Measurements from ENCODE around the gene ATP7B.

ATP7B gene

GRCh38 chr13:51999510-51999911 lies 11.7 kb downstream of the ATP7B start:
- Histone ChIP-seq H4K91ac (ENCODE audit: low read depth, low read length, poor library complexity) (no peak overlapping the region), H3K27me3 (ENCODE audit: control insufficient read depth in 3 of 3, insufficient read depth in 3 of 3, low read depth in 1 of 3, low read length in 3 of 3) (peaks cover 0 to 8% (median 0%) of the 10 kb centered on the region in 3 experiments), H3K23ac (ENCODE audit: low read depth, low read length, poor library complexity) (peak overlapping the region; percentile 3), H3K9ac (ENCODE audit: low read depth, low read length, poor library complexity) (no peak overlapping the region), H2BK12ac (ENCODE audit: low read length) (peak overlapping the region; percentile 12), H4K8ac (ENCODE audit: low read depth, low read length) (no peak overlapping the region), H2BK15ac (ENCODE audit: low read length) (no peak overlapping the region), H3K4me3 (ENCODE audit: low read length in 2 of 2) (no peak overlapping the region), H3K4me1 (ENCODE audit: control insufficient read depth in 2 of 2, insufficient read depth in 1 of 2, low read depth in 1 of 2, low read length in 2 of 2) (peaks cover 4 to 27% of the 10 kb centered on the region in 2 donors), H3K18ac (ENCODE audit: low read length) (peak overlapping the region; percentile 28), H3K14ac (ENCODE audit: low read length) (no peak overlapping the region), H3K79me1 (ENCODE audit: low read depth, low read length) (peaks cover 2% of the 10 kb centered on the region), H3K36me3 (replicated peaks in 1 of 2; ENCODE audit: control insufficient read depth in 2 of 2, insufficient read depth in 2 of 2, low read length in 2 of 2) (no peaks in the 10 kb centered on the region), H3K27ac (replicated peaks; ENCODE audit: low read length) (no peak overlapping the region), H3K9me3 (replicated peaks in 1 of 2; ENCODE audit: control insufficient read depth in 2 of 2, insufficient read depth in 1 of 2, low read depth in 1 of 2, low read length in 2 of 2) (no peaks in the 10 kb centered on the region), H2AFZ (ENCODE audit: low read length) (no peak overlapping the region), H2BK5ac (ENCODE audit: low read length) (no peak overlapping the region), H2AK5ac (ENCODE audit: low read depth, low read length) (no peak overlapping the region), H2BK120ac (ENCODE audit: low read depth, low read length) (no peak overlapping the region), H3K4ac (ENCODE audit: low read length) (no peak overlapping the region), H3K4me2 (ENCODE audit: insufficient read depth, low read length, poor library complexity, severe bottlenecking) (no peak overlapping the region)
- no peak for DNase-seq (ENCODE audit: low spot score)
- WGBS, 2 donors (ENCODE audit: extremely low coverage in 2 of 2, insufficient read length in 2 of 2, insufficient replicate concordance in 1 of 2): no CpG with 5 or more reads among the region's 13 CpGs

- WGBS, 2 donors (ENCODE audit: extremely low coverage in 2 of 2, insufficient read length in 2 of 2, insufficient replicate concordance in 1 of 2): no CpG with 5 or more reads among the region's 6 CpGs
- H2BK12ac ChIP-seq (ENCODE audit: low read length): no peak overlapping the region
- no peaks in the 10 kb centered on the region for H3K9me3 ChIP-seq (replicated peaks in 1 of 2; ENCODE audit: control insufficient read depth in 2 of 2, insufficient read depth in 1 of 2, low read depth in 1 of 2, low read length in 2 of 2)
- H3K27me3 ChIP-seq (ENCODE audit: control insufficient read depth in 3 of 3, insufficient read depth in 3 of 3, low read depth in 1 of 3, low read length in 3 of 3): peaks cover 0 to 8% (median 0%) of the 10 kb centered on the region in 3 experiments
- no peak overlapping the region for H3K23ac ChIP-seq (ENCODE audit: low read depth, low read length, poor library complexity)
- H3K4ac ChIP-seq (ENCODE audit: low read length): no peak overlapping the region
- H3K4me2 ChIP-seq (ENCODE audit: insufficient read depth, low read length, poor library complexity, severe bottlenecking): no peak overlapping the region
- H3K9ac ChIP-seq (ENCODE audit: low read depth, low read length, poor library complexity): no peak overlapping the region
- H3K14ac ChIP-seq (ENCODE audit: low read length): no peak overlapping the region
- H2BK120ac ChIP-seq (ENCODE audit: low read depth, low read length): no peak overlapping the region
- H2BK5ac ChIP-seq (ENCODE audit: low read length): no peak overlapping the region
- no peak overlapping the region for H3K4me3 ChIP-seq (ENCODE audit: low read length in 2 of 2)
- no peak overlapping the region for H3K27ac ChIP-seq (replicated peaks; ENCODE audit: low read length)
- H2BK15ac ChIP-seq (ENCODE audit: low read length): no peak overlapping the region
- DNase-seq (ENCODE audit: low spot score): no peak
- no peak overlapping the region for H4K8ac ChIP-seq (ENCODE audit: low read depth, low read length)
- H3K79me1 ChIP-seq (ENCODE audit: low read depth, low read length): peaks cover 2% of the 10 kb centered on the region
- H3K4me1 ChIP-seq (ENCODE audit: control insufficient read depth in 2 of 2, insufficient read depth in 1 of 2, low read depth in 1 of 2, low read length in 2 of 2): peaks cover 4 to 27% of the 10 kb centered on the region in 2 donors
- no peak overlapping the region for H2AK5ac ChIP-seq (ENCODE audit: low read depth, low read length)
- H2AFZ ChIP-seq (ENCODE audit: low read length): no peak overlapping the region
- H4K91ac ChIP-seq (ENCODE audit: low read depth, low read length, poor library complexity): no peak overlapping the region
- no peaks in the 10 kb centered on the region for H3K36me3 ChIP-seq (replicated peaks in 1 of 2; ENCODE audit: control insufficient read depth in 2 of 2, insufficient read depth in 2 of 2, low read length in 2 of 2)
- H3K18ac ChIP-seq (ENCODE audit: low read length): no peak overlapping the region
Observed at GRCh38 chr13:51998723-51999509, 12.3 kb downstream of the ATP7B start.

GRCh38 chr13:51997641-51998330 lies 13.5 kb downstream of the ATP7B start:
- WGBS, 2 donors (ENCODE audit: extremely low coverage in 2 of 2, insufficient read length in 2 of 2, insufficient replicate concordance in 1 of 2): no CpG with 5 or more reads among the region's 8 CpGs
- no peak for DNase-seq (ENCODE audit: low spot score)
- no peak overlapping the region for H3K4me3 ChIP-seq (ENCODE audit: low read length in 2 of 2)

GRCh38 chr13:51997186-51997585 lies 14.1 kb downstream of the ATP7B start:
- H3K4ac ChIP-seq (ENCODE audit: low read length): no peak overlapping the region
- no peak overlapping the region for H4K8ac ChIP-seq (ENCODE audit: low read depth, low read length)
- H2BK5ac ChIP-seq (ENCODE audit: low read length): no peak overlapping the region
- H3K18ac ChIP-seq (ENCODE audit: low read length): no peak overlapping the region
- peaks cover 4 to 27% of the 10 kb centered on the region in 2 donors for H3K4me1 ChIP-seq (ENCODE audit: control insufficient read depth in 2 of 2, insufficient read depth in 1 of 2, low read depth in 1 of 2, low read length in 2 of 2)
- no peaks in the 10 kb centered on the region for H3K36me3 ChIP-seq (replicated peaks in 1 of 2; ENCODE audit: control insufficient read depth in 2 of 2, insufficient read depth in 2 of 2, low read length in 2 of 2)
- H2AFZ ChIP-seq (ENCODE audit: low read length): no peak overlapping the region
- H2BK12ac ChIP-seq (ENCODE audit: low read length): no peak overlapping the region
- H3K14ac ChIP-seq (ENCODE audit: low read length): no peak overlapping the region
- H3K23ac ChIP-seq (ENCODE audit: low read depth, low read length, poor library complexity): no peak overlapping the region
- DNase-seq (ENCODE audit: low spot score): no peak
- peaks cover 2% of the 10 kb centered on the region for H3K79me1 ChIP-seq (ENCODE audit: low read depth, low read length)
- no peak overlapping the region for H2BK15ac ChIP-seq (ENCODE audit: low read length)
- no peak overlapping the region for H3K9ac ChIP-seq (ENCODE audit: low read depth, low read length, poor library complexity)
- no CpG with 5 or more reads among the region's 2 CpGs for WGBS, 2 donors (ENCODE audit: extremely low coverage in 2 of 2, insufficient read length in 2 of 2, insufficient replicate concordance in 1 of 2)
- H3K4me3 ChIP-seq (ENCODE audit: low read length in 2 of 2): no peak overlapping the region
- H4K91ac ChIP-seq (ENCODE audit: low read depth, low read length, poor library complexity): no peak overlapping the region
- H2BK120ac ChIP-seq (ENCODE audit: low read depth, low read length): no peak overlapping the region
- no peak overlapping the region for H3K4me2 ChIP-seq (ENCODE audit: insufficient read depth, low read length, poor library complexity, severe bottlenecking)
- peaks cover 0 to 5% (median 0%) of the 10 kb centered on the region in 3 experiments for H3K27me3 ChIP-seq (ENCODE audit: control insufficient read depth in 3 of 3, insufficient read depth in 3 of 3, low read depth in 1 of 3, low read length in 3 of 3)
- no peak overlapping the region for H3K27ac ChIP-seq (replicated peaks; ENCODE audit: low read length)
- no peak overlapping the region for H2AK5ac ChIP-seq (ENCODE audit: low read depth, low read length)
- no peaks in the 10 kb centered on the region for H3K9me3 ChIP-seq (replicated peaks in 1 of 2; ENCODE audit: control insufficient read depth in 2 of 2, insufficient read depth in 1 of 2, low read depth in 1 of 2, low read length in 2 of 2)

More at GRCh38 chr13:51997641-51998330, 13.5 kb downstream of the ATP7B start:
- H3K27me3 ChIP-seq (ENCODE audit: control insufficient read depth in 3 of 3, insufficient read depth in 3 of 3, low read depth in 1 of 3, low read length in 3 of 3): peaks cover 0 to 5% (median 0%) of the 10 kb centered on the region in 3 experiments
- H3K36me3 ChIP-seq (replicated peaks in 1 of 2; ENCODE audit: control insufficient read depth in 2 of 2, insufficient read depth in 2 of 2, low read length in 2 of 2): no peaks in the 10 kb centered on the region
- peaks cover 4 to 27% of the 10 kb centered on the region in 2 donors for H3K4me1 ChIP-seq (ENCODE audit: control insufficient read depth in 2 of 2, insufficient read depth in 1 of 2, low read depth in 1 of 2, low read length in 2 of 2)
- no peak overlapping the region for H2AFZ ChIP-seq (ENCODE audit: low read length)
- H2AK5ac ChIP-seq (ENCODE audit: low read depth, low read length): no peak overlapping the region
- H3K4me2 ChIP-seq (ENCODE audit: insufficient read depth, low read length, poor library complexity, severe bottlenecking): no peak overlapping the region
- no peak overlapping the region for H4K91ac ChIP-seq (ENCODE audit: low read depth, low read length, poor library complexity)
- H3K4ac ChIP-seq (ENCODE audit: low read length): no peak overlapping the region
- H2BK5ac ChIP-seq (ENCODE audit: low read length): no peak overlapping the region
- peaks cover 2% of the 10 kb centered on the region for H3K79me1 ChIP-seq (ENCODE audit: low read depth, low read length)
- H3K27ac ChIP-seq (replicated peaks; ENCODE audit: low read length): no peak overlapping the region
- no peak overlapping the region for H4K8ac ChIP-seq (ENCODE audit: low read depth, low read length)
- no peak overlapping the region for H2BK15ac ChIP-seq (ENCODE audit: low read length)
- no peaks in the 10 kb centered on the region for H3K9me3 ChIP-seq (replicated peaks in 1 of 2; ENCODE audit: control insufficient read depth in 2 of 2, insufficient read depth in 1 of 2, low read depth in 1 of 2, low read length in 2 of 2)
- H3K14ac ChIP-seq (ENCODE audit: low read length): no peak overlapping the region
- no peak overlapping the region for H2BK12ac ChIP-seq (ENCODE audit: low read length)
- H3K23ac ChIP-seq (ENCODE audit: low read depth, low read length, poor library complexity): no peak overlapping the region
- H3K18ac ChIP-seq (ENCODE audit: low read length): no peak overlapping the region
- H2BK120ac ChIP-seq (ENCODE audit: low read depth, low read length): no peak overlapping the region
- H3K9ac ChIP-seq (ENCODE audit: low read depth, low read length, poor library complexity): no peak overlapping the region

Measured in neuronal stem cell (in vitro differentiated cells).